GM19099 (cell line): ENCODE measurements around the gene CSNK1D.

ENCODE experiments used
- POLR2A ChIP-seq: IDR thresholded peaks from 3 replicates; pipeline ENCODE4 v1.6.1; 2011; ENCODE audit warnings: low read depth; ENCODE audit not compliant: insufficient read length; ENCODE audit errors: extremely low read depth

The CSNK1D gene

GRCh38 chr17:82202981-82203380, 70.5 kb downstream of the CSNK1D start:
- TF ChIP-seq POLR2A = no peak

DNA sequence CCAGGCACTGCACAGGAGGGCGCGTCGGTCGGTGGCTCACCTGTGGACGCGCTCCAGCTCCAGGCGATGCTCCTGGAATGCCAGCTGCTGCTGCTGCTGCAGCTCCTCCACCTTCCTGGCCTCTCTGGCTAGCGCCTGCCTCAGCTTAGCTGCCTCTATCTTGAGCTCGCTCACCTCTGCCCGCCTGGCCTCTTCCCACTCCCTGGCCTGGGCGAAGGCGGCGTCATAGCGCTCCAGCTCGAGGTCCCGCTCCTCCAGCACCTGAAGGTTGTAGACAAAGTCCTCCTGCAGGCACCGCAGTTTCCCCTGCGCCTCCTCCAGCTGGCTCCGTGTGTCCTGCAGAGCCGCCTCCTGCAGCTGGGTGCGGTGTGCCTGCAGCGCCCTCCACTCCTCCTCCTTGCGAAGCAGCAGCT, 72.0 kb downstream of the CSNK1D start:
- no peak for TF ChIP-seq POLR2A

DNA sequence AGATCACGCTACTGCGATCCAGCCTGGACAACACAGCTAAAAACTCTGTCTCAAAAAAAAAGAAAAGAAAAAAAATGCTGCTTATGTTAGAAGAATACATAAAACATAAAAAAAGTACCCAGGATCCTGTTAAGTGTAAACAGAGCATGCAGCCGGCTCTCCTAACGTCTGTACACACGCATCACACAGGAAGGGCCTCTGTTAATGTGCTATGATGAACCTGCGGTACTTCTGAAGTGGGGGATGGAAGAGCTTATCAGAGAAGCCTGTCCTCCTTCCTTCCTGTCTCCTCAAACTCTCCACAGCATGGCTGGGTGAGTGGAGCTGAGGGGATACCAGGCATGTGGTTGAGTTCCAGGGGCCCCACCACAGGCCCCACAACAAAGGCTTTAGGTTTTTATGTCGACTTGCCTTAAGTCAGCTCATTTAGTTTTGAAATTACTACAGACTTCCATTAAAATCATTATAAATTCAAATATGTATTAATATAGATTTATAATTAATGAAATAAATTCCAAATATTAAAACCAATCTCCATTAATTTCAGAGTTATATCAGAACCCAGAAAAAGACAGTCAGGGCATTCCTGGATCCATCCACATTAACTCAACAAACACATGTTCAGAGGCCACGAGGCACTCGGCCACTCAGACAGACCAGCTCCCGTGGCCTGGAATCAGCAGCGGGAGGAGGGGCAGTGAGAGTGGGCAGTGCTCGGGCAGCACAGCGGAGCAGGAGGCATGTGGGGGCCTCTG, 72.6 kb downstream of the CSNK1D start:
- no peak for TF ChIP-seq POLR2A

GRCh38 chr17:82200135-82200534, 73.4 kb downstream of the CSNK1D start:
- no peak for TF ChIP-seq POLR2A

GRCh38 chr17:82199496-82199895, 74.0 kb downstream of the CSNK1D start:
- TF ChIP-seq POLR2A = no peak

DNA sequence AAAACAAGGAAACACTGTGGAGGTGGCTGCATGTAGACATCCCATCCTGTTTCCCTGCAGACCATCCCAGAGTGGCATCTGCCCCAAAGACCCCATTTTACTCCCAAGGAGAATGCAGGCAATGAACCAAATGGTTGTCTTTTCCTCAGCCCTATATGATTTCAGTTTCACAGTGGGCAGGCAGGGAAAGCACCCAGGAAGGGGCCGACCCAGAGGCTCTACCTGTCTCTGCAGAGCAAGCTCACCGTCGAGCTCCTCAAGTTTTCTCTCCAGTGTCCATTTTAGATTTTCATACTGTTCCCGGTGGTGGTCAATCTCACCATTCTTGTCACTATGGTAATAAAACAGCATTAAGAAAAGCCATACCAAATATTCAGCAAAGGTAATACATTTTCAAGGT, 75.4 kb downstream of the CSNK1D start:
- no peak for TF ChIP-seq POLR2A

- TF ChIP-seq POLR2A = no peak
Measured at GRCh38 chr17:82195675-82196672, 77.5 kb downstream of the CSNK1D start.

DNA sequence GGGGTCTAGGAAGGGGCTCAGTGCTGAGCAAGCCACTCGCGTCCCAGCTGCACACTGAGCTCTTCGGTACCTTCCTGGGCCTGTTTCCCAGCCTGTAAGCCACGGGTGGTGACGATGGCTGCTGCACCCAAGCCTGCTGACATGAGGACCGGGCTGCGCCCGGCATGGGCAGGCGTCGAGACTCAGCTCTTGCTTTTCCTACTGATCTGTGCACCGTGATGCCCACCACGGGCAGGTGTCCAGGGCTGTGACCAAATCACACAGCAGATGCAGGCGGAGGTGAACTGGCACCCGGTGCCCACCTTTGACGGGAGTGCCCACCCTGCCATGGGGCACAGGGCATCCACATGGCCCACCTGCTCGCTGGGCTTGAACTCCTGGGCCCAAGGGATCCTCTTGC, 78.7 kb downstream of the CSNK1D start:
- no peak for TF ChIP-seq POLR2A

GRCh38 chr17:82193520-82194220, 79.8 kb downstream of the CSNK1D start:
- no peak for TF ChIP-seq POLR2A
